H9 (cell line): ENCODE results near the gene NCOR1. TPM values are rescaled to one million over a fixed set of nuclear protein-coding genes. Genes with fewer than 3 reads are reported as not detected.

Experiments used
- DNase-seq: peaks from one replicate; pipeline ENCODE4 v3.0.0-alpha.2; 2017
- H2AFZ ChIP-seq: one replicate; pipeline ENCODE4 v1.6.1; 2013; ENCODE audit warnings: mild to moderate bottlenecking, low read length, control low read depth, moderate library complexity
- H2AK5ac ChIP-seq: 2 replicates; pipeline ENCODE4 v1.6.1; 2013; ENCODE audit warnings: low read length, control low read depth, mixed read lengths; ENCODE audit not compliant: insufficient read length
- H2BK120ac ChIP-seq: one replicate; pipeline ENCODE4 v1.6.1; 2013; ENCODE audit warnings: low read depth, mild to moderate bottlenecking, low read length, control low read depth, inconsistent platforms; ENCODE audit not compliant: poor library complexity, severe bottlenecking
- H2BK12ac ChIP-seq: 2 replicates; pipeline ENCODE4 v1.6.1; 2013; ENCODE audit warnings: low read length, control low read depth, mixed read lengths, low read depth; ENCODE audit not compliant: insufficient read length
- H2BK15ac ChIP-seq: 2 replicates; pipeline ENCODE4 v1.6.1; 2013; ENCODE audit warnings: low read depth, low read length, control low read depth
- H2BK20ac ChIP-seq: one replicate; pipeline ENCODE4 v1.6.1; 2013; ENCODE audit warnings: low read depth, mild to moderate bottlenecking, low read length, control low read depth, inconsistent platforms; ENCODE audit not compliant: poor library complexity, severe bottlenecking
- H2BK5ac ChIP-seq: 2 replicates; pipeline ENCODE4 v1.6.1; 2013; ENCODE audit warnings: low read length, control low read depth, mixed read lengths; ENCODE audit not compliant: insufficient read length
- H3K14ac ChIP-seq: 2 replicates; pipeline ENCODE4 v1.6.1; 2013; ENCODE audit warnings: low read length, control low read depth; ENCODE audit not compliant: insufficient read depth
- H3K18ac ChIP-seq: 2 replicates; pipeline ENCODE4 v1.6.1; 2013; ENCODE audit warnings: low read depth, mild to moderate bottlenecking, mixed read lengths, low read length, control low read depth; ENCODE audit not compliant: insufficient read length
- H3K23ac ChIP-seq: 2 replicates; pipeline ENCODE4 v1.6.1; 2013; ENCODE audit warnings: low read length, control low read depth, mixed read lengths, low read depth; ENCODE audit not compliant: insufficient read length
- H3K23me2 ChIP-seq: 2 replicates; pipeline ENCODE4 v1.6.1; 2013; ENCODE audit warnings: low read depth, mild to moderate bottlenecking, mixed read lengths, low read length, control low read depth; ENCODE audit not compliant: insufficient read length, poor library complexity, severe bottlenecking
- H3K27ac ChIP-seq: 2 replicates; pipeline ENCODE4 v1.5.1; 2013; ENCODE audit warnings: low read length, control low read depth, mixed read lengths, low read depth; ENCODE audit not compliant: insufficient read length
- H3K27me3 ChIP-seq: 2 replicates; pipeline ENCODE4 v1.6.1; 2013; ENCODE audit warnings: low read length, control low read depth, inconsistent platforms; ENCODE audit not compliant: insufficient read depth
- H3K4ac ChIP-seq: 2 replicates; pipeline ENCODE4 v1.6.1; 2013; ENCODE audit warnings: low read depth, mild to moderate bottlenecking, control low read depth, inconsistent platforms, low read length, moderate library complexity
- H3K4me1 ChIP-seq: 2 replicates; pipeline ENCODE4 v1.6.1; 2013; ENCODE audit warnings: low read length, control low read depth, inconsistent platforms; ENCODE audit not compliant: insufficient read depth
- H3K4me2 ChIP-seq: 2 replicates; pipeline ENCODE4 v1.6.1; 2013; ENCODE audit warnings: low read length, control low read depth, mixed read lengths; ENCODE audit not compliant: insufficient read length, insufficient read depth
- H3K56ac ChIP-seq: 2 replicates; pipeline ENCODE4 v1.6.1; 2013; ENCODE audit warnings: low read depth, mild to moderate bottlenecking, mixed read lengths, low read length, control low read depth; ENCODE audit not compliant: insufficient read length
- H3K79me1 ChIP-seq: 2 replicates; pipeline ENCODE4 v1.6.1; 2013; ENCODE audit warnings: low read depth, mild to moderate bottlenecking, moderate library complexity, low read length, control low read depth, inconsistent platforms; ENCODE audit not compliant: insufficient read depth, poor library complexity, severe bottlenecking
- H3K79me2 ChIP-seq: 2 replicates; pipeline ENCODE4 v1.6.1; 2013; ENCODE audit warnings: low read length, control low read depth, inconsistent platforms; ENCODE audit not compliant: insufficient read depth
- H3K9ac ChIP-seq: 2 replicates; pipeline ENCODE4 v1.6.1; 2013; ENCODE audit warnings: low read length, control low read depth, mixed read lengths; ENCODE audit not compliant: insufficient read length; ENCODE audit errors: extremely low read depth
- H3K9me3 ChIP-seq: one replicate; pipeline ENCODE4 v1.6.1; 2013; ENCODE audit warnings: low read depth, low read length, inconsistent platforms; ENCODE audit not compliant: control insufficient read depth
- H3T11ph ChIP-seq: one replicate; pipeline ENCODE4 v1.6.1; 2013; ENCODE audit warnings: mild to moderate bottlenecking, low read length, control low read depth, inconsistent platforms
- H4K20me1 ChIP-seq: one replicate; pipeline ENCODE4 v1.6.1; 2013; ENCODE audit not compliant: control insufficient read depth, insufficient read length, insufficient read depth
- H4K5ac ChIP-seq: 2 replicates; pipeline ENCODE4 v1.6.1; 2013; ENCODE audit warnings: low read depth, mild to moderate bottlenecking, mixed read lengths, low read length, control low read depth; ENCODE audit not compliant: insufficient read length
- H4K8ac ChIP-seq: replicated peaks from 2 replicates; pipeline ENCODE4 v1.6.1; 2013; ENCODE audit warnings: low read length, control low read depth, mixed read lengths, low read depth; ENCODE audit not compliant: insufficient read length
- H4K91ac ChIP-seq: 2 replicates; pipeline ENCODE4 v1.6.1; 2013; ENCODE audit warnings: low read depth, mild to moderate bottlenecking, moderate library complexity, mixed read lengths, low read length, control low read depth; ENCODE audit not compliant: insufficient read length
- H3K27ac Mint-ChIP-seq, 3 experiments: 2 replicates in 2 of 3; 3 replicates in 1 of 3; pipeline ENCODE4 v1.8.0; 2020 to 2021; ENCODE audit warnings: mixed read lengths in 3 of 3, mild to moderate bottlenecking in 1 of 3, moderate library complexity in 1 of 3
- H3K27me3 Mint-ChIP-seq: 2 replicates; pipeline ENCODE4 v1.8.0; 2021; ENCODE audit warnings: low read depth, mild to moderate bottlenecking, moderate library complexity, mixed read lengths
- H3K36me3 Mint-ChIP-seq, 3 experiments: 2 replicates in 2 of 3; 3 replicates in 1 of 3; pipeline ENCODE4 v1.8.0; 2020 to 2021; ENCODE audit warnings: low read depth in 3 of 3, mixed read lengths in 3 of 3; ENCODE audit not compliant: insufficient read depth in 1 of 3
- H3K4me1 Mint-ChIP-seq, 2 experiments: 2 replicates each; pipeline ENCODE4 v1.8.0; 2020; ENCODE audit warnings: mixed read lengths in 2 of 2
- H3K4me3 Mint-ChIP-seq, 2 experiments: 2 replicates in 1 of 2; 3 replicates in 1 of 2; pipeline ENCODE4 v1.8.0; 2020 to 2021; ENCODE audit warnings: mild to moderate bottlenecking in 2 of 2, mixed read lengths in 2 of 2, moderate library complexity in 1 of 2
- H3K9me3 Mint-ChIP-seq, 2 experiments: 2 replicates in 1 of 2; 3 replicates in 1 of 2; pipeline ENCODE4 v1.8.0; 2020; ENCODE audit warnings: mild to moderate bottlenecking in 2 of 2, mixed read lengths in 2 of 2, moderate library complexity in 1 of 2
- WGBS: extraction: QIAGEN DNeasy Blood & Tissue Kit; methylation state at CpG from one replicate; pipeline ENCODE4 v1.1.7; 2013; ENCODE audit warnings: missing lambda C conversion rate, low lambda C conversion rate, mixed read lengths; ENCODE audit not compliant: insufficient read length; ENCODE audit errors: extremely low coverage; 5-methylcytosine and 5-hydroxymethylcytosine counted together
- total RNA-seq: library from RNA; stranded (reverse); gene quantifications from 2 replicates; pipeline ENCODE4 v1.2.1, GENCODE V29; 2021
- TF ChIP-seq, protein P1 (sequence below): fragments of 200-600 bp; sonication (generic); conservative IDR thresholded peaks from 3 replicates; pipeline ENCODE4 v1.8.0; 2021; ENCODE audit warnings: antibody characterized with exemption, mild to moderate bottlenecking

The NCOR1 gene
- total RNA-seq, 1 experiment from 2014 or later: 119 TPM

DNA sequence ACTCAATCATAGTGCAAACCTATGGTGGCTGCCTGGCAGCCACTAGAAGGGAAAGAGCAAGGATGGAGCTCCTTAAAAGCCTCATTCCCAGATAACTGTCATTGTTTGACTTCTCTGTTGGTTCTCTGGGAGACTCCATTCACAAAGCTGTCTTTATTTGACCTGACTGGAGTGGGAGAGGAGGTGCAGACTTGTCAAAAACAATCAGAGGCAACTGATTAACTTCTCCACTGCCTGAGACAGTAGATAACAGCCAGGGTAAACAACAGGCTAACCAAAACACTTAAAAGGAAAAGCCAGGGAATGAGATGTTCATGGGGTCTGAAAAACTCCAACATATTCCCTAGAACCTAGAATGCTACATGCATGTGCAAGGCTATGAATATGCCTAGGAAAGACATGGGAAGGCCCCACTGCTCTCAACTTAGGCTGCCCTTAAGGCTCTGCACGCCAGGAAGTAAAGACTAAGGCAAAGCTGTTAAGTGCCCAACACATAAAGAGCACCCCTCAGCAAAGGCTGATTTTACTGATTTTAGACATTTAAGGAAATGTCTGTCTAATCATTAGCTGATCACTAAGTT, 133.7 kb downstream of the NCOR1 start:
- no peak for DNase-seq
- H3K79me1 ChIP-seq: no peaks in the 10 kb centered on the region
- no peak overlapping the region for H3K27ac Mint-ChIP-seq

More for the DNA sequence above, 133.7 kb downstream of the NCOR1 start:
- Histone ChIP-seq H2AFZ (no peak overlapping the region), H3T11ph (no peak overlapping the region), H3K9me3 (no peaks in the 10 kb centered on the region), H4K5ac (no peak overlapping the region), H3K79me2 (no peaks in the 10 kb centered on the region), H2BK12ac (no peak overlapping the region), H4K8ac (no peak overlapping the region), H3K9ac (no peak overlapping the region), H3K4me2 (no peak overlapping the region), H2BK120ac (no peak overlapping the region), H3K4ac (no peak overlapping the region), H2BK5ac (no peak overlapping the region), H4K91ac (no peak overlapping the region), H2BK15ac (no peak overlapping the region), H4K20me1 (no peaks in the 10 kb centered on the region), H3K27me3 (no peaks in the 10 kb centered on the region), H3K27ac (no peak overlapping the region), H3K23me2 (no peaks in the 10 kb centered on the region), H3K56ac (no peak overlapping the region), H3K18ac (no peak overlapping the region), H3K4me1 (no peaks in the 10 kb centered on the region; the same call in 1 of the 2 replicates), H3K23ac (no peak overlapping the region), H3K14ac (no peak overlapping the region), H2BK20ac (no peak overlapping the region), H2AK5ac (no peak overlapping the region)
- TF ChIP-seq, protein P1, sequence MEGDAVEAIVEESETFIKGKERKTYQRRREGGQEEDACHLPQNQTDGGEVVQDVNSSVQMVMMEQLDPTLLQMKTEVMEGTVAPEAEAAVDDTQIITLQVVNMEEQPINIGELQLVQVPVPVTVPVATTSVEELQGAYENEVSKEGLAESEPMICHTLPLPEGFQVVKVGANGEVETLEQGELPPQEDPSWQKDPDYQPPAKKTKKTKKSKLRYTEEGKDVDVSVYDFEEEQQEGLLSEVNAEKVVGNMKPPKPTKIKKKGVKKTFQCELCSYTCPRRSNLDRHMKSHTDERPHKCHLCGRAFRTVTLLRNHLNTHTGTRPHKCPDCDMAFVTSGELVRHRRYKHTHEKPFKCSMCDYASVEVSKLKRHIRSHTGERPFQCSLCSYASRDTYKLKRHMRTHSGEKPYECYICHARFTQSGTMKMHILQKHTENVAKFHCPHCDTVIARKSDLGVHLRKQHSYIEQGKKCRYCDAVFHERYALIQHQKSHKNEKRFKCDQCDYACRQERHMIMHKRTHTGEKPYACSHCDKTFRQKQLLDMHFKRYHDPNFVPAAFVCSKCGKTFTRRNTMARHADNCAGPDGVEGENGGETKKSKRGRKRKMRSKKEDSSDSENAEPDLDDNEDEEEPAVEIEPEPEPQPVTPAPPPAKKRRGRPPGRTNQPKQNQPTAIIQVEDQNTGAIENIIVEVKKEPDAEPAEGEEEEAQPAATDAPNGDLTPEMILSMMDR: no peak
- WGBS: no CpG with 5 or more reads among the region's 1 CpG
- Mint-ChIP-seq H3K4me1 (peaks cover 6% of the 10 kb centered on the region in 2 experiments; a peak in 3 of 4 replicates), H3K4me3 (no peak overlapping the region), H3K36me3 (peaks cover 33 to 82% (median 76%) of the 10 kb centered on the region in 3 experiments), H3K27me3 (no peaks in the 10 kb centered on the region), H3K9me3 (peaks cover 0 to 3% of the 10 kb centered on the region in 2 experiments; a peak in 2 of 5 replicates)
